Neural progenitor cell (in vitro differentiated cells): ENCODE data around the gene ATF4.

Source experiments
- EZH2 ChIP-seq: fragments of 200-600 bp; sonication (generic); IDR thresholded peaks from 2 replicates; pipeline ENCODE4 v1.6.1; 2017; ENCODE audit warnings: antibody characterized with exemption, mild to moderate bottlenecking, moderate library complexity
- EZH2phosphoT487 ChIP-seq: fragments of 200-600 bp; sonication (generic); IDR thresholded peaks from 2 replicates; pipeline ENCODE4 v1.6.1; 2017; ENCODE audit warnings: antibody characterized with exemption
- TF ChIP-seq, protein P1 (sequence below): fragments of 200-600 bp; sonication (generic); IDR thresholded peaks from 2 replicates; pipeline ENCODE4 v1.5.1; 2017; ENCODE audit warnings: antibody characterized with exemption, mild to moderate bottlenecking

DNA sequence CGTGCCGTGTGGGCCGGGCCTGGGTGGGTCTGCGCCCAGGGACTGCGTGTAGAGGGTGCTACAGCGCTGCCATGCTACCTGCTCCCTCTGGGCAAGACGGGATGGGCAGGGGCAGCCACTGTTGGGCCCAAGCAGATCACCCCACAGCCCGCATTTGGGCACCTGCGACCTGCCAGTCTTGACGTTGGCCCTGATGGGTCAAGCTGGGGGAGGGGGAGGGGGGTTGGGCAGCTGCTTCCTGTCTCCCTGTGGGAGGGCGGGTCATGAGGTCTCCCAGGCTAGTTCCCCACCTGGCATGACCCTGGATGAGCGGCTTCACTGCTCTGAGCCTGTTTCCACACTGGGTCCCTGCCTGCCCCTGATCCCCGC lies 15.0 kb downstream of the ATF4 start:
- TF ChIP-seq, protein P1, sequence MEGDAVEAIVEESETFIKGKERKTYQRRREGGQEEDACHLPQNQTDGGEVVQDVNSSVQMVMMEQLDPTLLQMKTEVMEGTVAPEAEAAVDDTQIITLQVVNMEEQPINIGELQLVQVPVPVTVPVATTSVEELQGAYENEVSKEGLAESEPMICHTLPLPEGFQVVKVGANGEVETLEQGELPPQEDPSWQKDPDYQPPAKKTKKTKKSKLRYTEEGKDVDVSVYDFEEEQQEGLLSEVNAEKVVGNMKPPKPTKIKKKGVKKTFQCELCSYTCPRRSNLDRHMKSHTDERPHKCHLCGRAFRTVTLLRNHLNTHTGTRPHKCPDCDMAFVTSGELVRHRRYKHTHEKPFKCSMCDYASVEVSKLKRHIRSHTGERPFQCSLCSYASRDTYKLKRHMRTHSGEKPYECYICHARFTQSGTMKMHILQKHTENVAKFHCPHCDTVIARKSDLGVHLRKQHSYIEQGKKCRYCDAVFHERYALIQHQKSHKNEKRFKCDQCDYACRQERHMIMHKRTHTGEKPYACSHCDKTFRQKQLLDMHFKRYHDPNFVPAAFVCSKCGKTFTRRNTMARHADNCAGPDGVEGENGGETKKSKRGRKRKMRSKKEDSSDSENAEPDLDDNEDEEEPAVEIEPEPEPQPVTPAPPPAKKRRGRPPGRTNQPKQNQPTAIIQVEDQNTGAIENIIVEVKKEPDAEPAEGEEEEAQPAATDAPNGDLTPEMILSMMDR, result no peak
- TF ChIP-seq EZH2 (no peak), EZH2phosphoT487 (no peak)
